Right lung (tissue), 5 donors: Measurements from ENCODE around the gene CCDC66. TPM values are rescaled to one million over a fixed set of nuclear protein-coding genes. Genes with fewer than 3 reads are reported as not detected.

Source experiments
- DNase-seq, 2 donors: peaks; one replicate each; pipeline ENCODE4 v3.0.0-alpha.2; 2013
- polyA plus RNA-seq, 5 donors: library from polyadenylated mRNA; unstranded; fragments of 120-200 nt; gene quantifications; one replicate each; pipeline versions ENCODE4 v1.2.1 to v1.2.3, GENCODE V29; 2013; ENCODE audit warnings: inconsistent platforms in 1 of 5, low replicate concordance in 1 of 5; ENCODE audit not compliant: insufficient read length in 5 of 5, insufficient read depth in 1 of 5

The CCDC66 gene
- polyA plus RNA-seq, 5 donors, result 36.0 to 63.1 (median 57.8) TPM

GRCh38 chr3:56620371-56620770, 63.4 kb downstream of the CCDC66 start:
- no peak for DNase-seq

DNA sequence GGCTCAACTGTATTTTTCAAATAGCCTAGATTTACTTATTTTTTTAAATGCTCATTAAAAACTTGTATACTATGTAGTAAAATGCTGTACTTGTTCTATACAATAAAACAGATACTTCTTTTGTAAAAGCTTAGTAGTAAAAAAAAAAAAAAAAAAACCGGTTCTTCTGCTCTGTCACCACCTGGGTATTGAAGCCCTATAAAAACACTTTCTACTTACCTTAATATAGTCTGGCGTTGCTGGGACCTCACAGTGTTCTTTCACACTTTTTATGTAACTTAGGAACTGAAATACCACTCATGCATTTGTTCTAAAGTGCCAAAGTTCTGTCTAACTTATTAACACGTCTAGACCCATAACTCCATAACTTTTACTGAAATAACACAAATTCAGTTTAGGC, 64.7 kb downstream of the CCDC66 start:
- peak in 1 of 2 donors; percentile 28 for DNase-seq

DNA sequence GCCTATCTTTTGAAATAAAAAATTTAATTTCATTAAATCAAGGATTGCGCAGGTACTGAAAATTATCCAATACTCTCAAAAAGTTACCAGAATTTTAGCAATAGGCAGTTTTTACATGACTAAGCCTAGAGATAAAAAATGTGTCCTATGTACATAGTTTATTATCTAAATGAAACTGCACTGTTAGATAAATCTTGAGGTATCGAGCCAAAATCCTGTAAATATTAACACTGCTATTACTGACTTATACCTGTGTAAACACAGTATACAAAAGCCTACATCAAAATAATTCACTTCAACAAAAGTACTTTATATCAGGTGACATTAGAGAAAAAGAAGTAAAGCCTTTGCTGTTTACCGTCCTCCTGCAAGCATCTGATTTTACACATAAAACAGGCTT, 65.4 kb downstream of the CCDC66 start:
- DNase-seq, result no peak

GRCh38 chr3:56624725-56625124, 67.8 kb downstream of the CCDC66 start:
- no peak for DNase-seq

DNA sequence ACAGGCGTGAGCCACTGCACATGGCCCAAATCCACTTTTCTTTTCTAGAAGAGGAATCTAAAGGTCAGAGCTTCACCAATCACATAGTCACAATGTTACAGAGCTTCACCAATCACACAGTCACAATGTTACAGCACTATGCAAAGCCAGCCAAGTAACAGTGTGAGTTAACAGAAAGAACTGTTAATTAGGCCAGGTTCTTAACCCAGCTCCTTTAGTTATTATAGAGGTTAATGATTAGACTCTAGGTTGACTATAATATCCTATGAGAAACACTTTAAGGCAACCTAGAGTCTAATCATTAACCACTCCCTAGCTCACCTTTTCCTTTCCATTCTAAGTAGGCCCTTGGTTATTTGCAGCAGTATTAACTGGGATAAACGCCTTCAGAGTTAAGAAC, 72.1 kb downstream of the CCDC66 start:
- peak; percentile 25 to 34 for DNase-seq

DNA sequence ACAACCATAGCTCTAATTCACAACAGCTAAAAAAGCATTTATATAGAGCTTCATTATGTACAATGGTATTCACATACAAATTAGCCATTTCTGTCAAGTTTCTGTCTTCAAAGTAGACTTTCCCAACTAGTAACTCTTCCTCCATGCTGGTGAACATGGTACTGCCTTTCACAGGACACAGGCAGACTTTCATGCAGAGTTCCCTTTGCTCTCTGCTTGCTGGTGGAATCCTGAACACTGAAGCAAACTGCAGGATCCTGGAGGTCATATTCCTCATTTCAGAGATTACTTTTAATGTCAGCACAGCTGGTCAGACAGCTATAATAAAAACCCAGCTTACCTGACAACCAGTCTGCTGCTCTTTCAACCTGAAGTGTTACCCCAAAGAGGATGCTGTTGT, 72.5 kb downstream of the CCDC66 start:
- no peak for DNase-seq

GRCh38 chr3:56630966-56631365, 74.0 kb downstream of the CCDC66 start:
- no peak for DNase-seq

DNA sequence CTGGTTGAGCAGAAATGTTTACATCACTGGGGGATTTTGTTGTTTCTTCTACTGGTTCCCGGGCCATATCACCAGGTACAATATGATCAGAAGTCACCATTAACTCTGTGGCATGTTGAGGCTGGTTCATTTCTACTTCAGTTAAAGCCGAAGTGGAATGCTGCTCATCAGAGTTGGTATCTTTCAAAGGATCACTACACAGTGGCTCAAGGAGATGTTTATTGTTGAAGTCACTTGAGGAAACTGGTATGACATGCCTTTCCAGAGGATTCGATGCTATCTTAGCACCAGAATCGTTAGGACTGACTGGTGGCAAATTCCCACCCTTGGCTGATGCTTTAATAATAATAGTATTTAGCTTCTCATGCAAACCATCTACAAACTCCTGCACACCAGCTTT, 76.2 kb downstream of the CCDC66 start:
- DNase-seq, result no peak

- DNase-seq, result peak; percentile 35 to 44
These were observed 76.9 kb downstream of the CCDC66 start for GRCh38 chr3:56633602-56634535.

DNA sequence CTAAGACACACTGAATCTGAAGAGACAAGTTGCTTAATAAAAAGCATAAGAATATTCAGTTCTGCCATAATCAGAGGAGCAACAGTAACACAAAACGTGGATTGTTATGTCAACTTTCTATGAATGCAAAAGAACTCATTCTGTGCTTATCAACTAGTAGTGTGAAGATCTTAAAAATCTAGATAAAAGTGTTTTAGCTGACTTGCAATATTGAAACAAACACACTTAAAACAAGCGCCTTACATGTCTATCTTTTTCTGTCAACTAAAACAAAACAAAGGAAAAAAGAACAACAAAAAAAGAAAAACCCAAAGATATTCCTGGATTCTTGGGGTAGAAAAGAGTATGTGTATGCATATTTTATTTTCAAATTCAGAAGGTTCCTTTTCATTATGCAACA, 88.4 kb downstream of the CCDC66 start:
- DNase-seq, result no peak

DNA sequence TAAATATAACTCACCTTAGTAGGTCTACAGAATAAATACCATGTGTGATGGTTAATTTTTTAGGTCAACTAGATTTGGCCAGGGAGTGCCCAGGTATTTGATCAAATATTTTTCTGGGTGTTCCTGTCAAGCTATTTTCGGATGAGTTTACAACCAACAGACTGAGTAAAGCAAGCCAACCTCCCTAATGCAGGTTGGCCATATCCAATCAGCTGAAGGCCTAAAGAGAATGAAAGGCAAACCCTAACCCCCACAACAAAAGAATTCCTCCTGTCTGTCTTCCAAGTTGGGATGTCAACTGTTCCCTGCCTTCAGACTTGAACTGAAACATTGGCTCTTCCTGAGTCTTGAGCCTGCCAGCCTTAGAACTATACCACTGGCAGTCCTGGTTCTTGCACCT, 97.5 kb downstream of the CCDC66 start:
- no peak for DNase-seq

DNA sequence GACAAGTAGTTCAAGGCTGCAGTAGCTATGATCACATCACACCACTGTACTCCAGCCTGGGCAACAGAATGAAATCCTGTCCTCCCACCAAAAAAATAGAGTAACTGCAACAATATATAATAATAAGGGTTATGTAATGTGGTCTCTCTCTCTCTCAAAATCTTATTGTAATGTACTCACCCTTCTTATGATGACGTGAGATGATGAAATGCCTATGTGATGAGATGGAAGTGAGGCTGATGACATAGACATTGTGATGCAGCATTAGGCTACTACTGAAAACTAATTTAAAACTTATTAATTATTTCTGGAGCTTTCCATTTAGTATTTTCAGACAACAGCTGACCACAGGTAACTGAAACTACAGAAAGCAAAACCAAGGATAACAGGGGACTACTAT, 98.7 kb downstream of the CCDC66 start:
- no peak for DNase-seq

- DNase-seq, result no peak
These were observed 107.8 kb downstream of the CCDC66 start for GRCh38 chr3:56664823-56665222.

DNA sequence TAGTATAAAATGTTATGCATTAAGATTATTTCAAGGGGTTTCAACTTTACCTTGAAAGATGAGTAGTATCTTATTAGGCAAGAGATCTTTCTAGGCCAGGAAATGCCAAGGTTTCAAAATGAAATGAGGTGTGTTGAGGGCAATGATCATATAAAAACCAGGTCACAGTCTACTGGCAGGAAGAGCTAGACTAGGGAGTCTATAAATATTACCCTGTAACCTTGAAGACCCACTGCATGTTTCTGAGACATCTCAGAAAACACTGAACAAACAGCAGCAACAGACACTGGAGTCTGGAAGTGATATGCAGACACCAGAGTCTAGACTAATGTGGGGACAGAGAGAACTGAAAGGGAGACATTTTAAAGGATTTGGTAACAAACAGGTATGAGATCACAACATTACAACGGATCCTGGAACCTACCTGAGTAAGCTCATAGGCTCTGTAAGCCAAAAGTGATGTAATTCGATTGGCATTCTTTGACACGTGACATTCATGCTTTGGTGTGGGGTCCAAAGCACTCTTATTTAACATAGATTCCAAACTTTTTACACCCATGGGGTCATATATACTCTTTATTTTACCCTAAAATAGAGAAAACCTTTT, 111.1 kb downstream of the CCDC66 start:
- no peak for DNase-seq

Other genes starting within 250 kb of the CCDC66 start
- 1 to 10 TPM; 1.4 to 3.0 (median 2.1) TPM for gene ERC2, start 88.7 kb upstream of the CCDC66 start, polyA plus RNA-seq
- gene TASOR, start 126.1 kb downstream of the CCDC66 start, polyA plus RNA-seq, result 10 to 100 TPM; 58.7 to 90.9 (median 81.3) TPM
- gene ARHGEF3, start 244.8 kb downstream of the CCDC66 start, polyA plus RNA-seq, result 10 to 100 TPM; 19.7 to 23.2 (median 22.7) TPM